GM23338 (cell line): ENCODE measurements around the gene USP16. TPM values are rescaled to one million over a fixed set of nuclear protein-coding genes. Genes with fewer than 3 reads are reported as not detected.

ENCODE experiments used
- ATAC-seq: fragments of 200-7000 bp; cut with Tn5 transposase; 3 replicates; pipeline ENCODE4 v1.9.1; 2020
- DNase-seq: peaks from one replicate; pipeline ENCODE4 v3.0.0-alpha.2; 2015; ENCODE audit warnings: low spot score
- H2AFZ ChIP-seq: fragments of 200-600 bp; sonication (generic); 2 replicates; pipeline ENCODE4 v1.8.0; 2016; ENCODE audit warnings: antibody characterized with exemption, mild to moderate bottlenecking, moderate library complexity
- H3F3A ChIP-seq: fragments of 200-600 bp; sonication (generic); replicated peaks from 2 replicates; pipeline ENCODE4 v1.8.0; 2017; ENCODE audit warnings: antibody characterized with exemption, mixed run types, low read depth
- H3K27ac ChIP-seq: fragments of 200-600 bp; sonication (generic); 2 replicates; pipeline ENCODE4 v1.6.1; 2016; ENCODE audit warnings: low read depth
- H3K27me3 ChIP-seq: fragments of 200-600 bp; sonication (generic); 2 replicates; pipeline ENCODE4 v1.8.0; 2016; ENCODE audit warnings: mild to moderate bottlenecking, mixed run types, moderate library complexity; ENCODE audit not compliant: insufficient read depth
- H3K36me3 ChIP-seq: fragments of 200-600 bp; sonication (generic); 2 replicates; pipeline ENCODE4 v1.8.0; 2016; ENCODE audit warnings: mild to moderate bottlenecking; ENCODE audit not compliant: insufficient read depth
- H3K4me1 ChIP-seq: fragments of 200-600 bp; sonication (generic); 2 replicates; pipeline ENCODE4 v1.8.0; 2016; ENCODE audit warnings: mild to moderate bottlenecking, moderate library complexity; ENCODE audit not compliant: insufficient read depth
- H3K4me2 ChIP-seq: fragments of 200-600 bp; sonication (generic); 2 replicates; pipeline ENCODE4 v1.7.1; 2017; ENCODE audit warnings: mixed run types
- H3K4me3 ChIP-seq: fragments of 200-600 bp; sonication (generic); 2 replicates; pipeline ENCODE4 v1.6.1; 2016; ENCODE audit warnings: mixed run types
- H3K79me2 ChIP-seq: fragments of 200-600 bp; sonication (generic); replicated peaks from 2 replicates; pipeline ENCODE4 v1.8.0; 2017; ENCODE audit warnings: mild to moderate bottlenecking; ENCODE audit not compliant: insufficient read depth
- H3K9me2 ChIP-seq: fragments of 200-600 bp; sonication (generic); 2 replicates; pipeline ENCODE4 v1.8.0; 2017; ENCODE audit not compliant: insufficient read depth
- H4K20me1 ChIP-seq: fragments of 200-600 bp; sonication (generic); replicated peaks from 2 replicates; pipeline ENCODE4 v1.8.0; 2017; ENCODE audit warnings: mild to moderate bottlenecking; ENCODE audit not compliant: insufficient read depth
- H3K27ac Mint-ChIP-seq: 2 replicates; pipeline ENCODE4 v1.8.0; 2020; ENCODE audit warnings: inconsistent platforms, mild to moderate bottlenecking, moderate library complexity, mixed read lengths
- H3K27me3 Mint-ChIP-seq: 3 replicates; pipeline ENCODE4 v1.8.0; 2022; ENCODE audit warnings: low read depth, mild to moderate bottlenecking, moderate library complexity, mixed read lengths, inconsistent platforms; ENCODE audit not compliant: insufficient read depth, poor library complexity
- H3K36me3 Mint-ChIP-seq: 3 replicates; pipeline ENCODE4 v1.8.0; 2021; ENCODE audit warnings: low read depth, mild to moderate bottlenecking, inconsistent platforms, moderate library complexity, mixed read lengths
- H3K4me1 Mint-ChIP-seq: 3 replicates; pipeline ENCODE4 v1.8.0; 2020; ENCODE audit warnings: mild to moderate bottlenecking, inconsistent platforms, mixed read lengths
- H3K4me3 Mint-ChIP-seq: 3 replicates; pipeline ENCODE4 v1.8.0; 2021; ENCODE audit warnings: moderate library complexity, mild to moderate bottlenecking, inconsistent platforms, mixed read lengths
- H3K9me3 Mint-ChIP-seq: 3 replicates; pipeline ENCODE4 v1.8.0; 2020; ENCODE audit warnings: moderate library complexity, mild to moderate bottlenecking, inconsistent platforms, mixed read lengths
- CREB1 ChIP-seq: fragments of 250-450 bp; sonication (Bioruptor Pico); IDR thresholded peaks from 2 replicates; pipeline ENCODE4 v1.5.0; 2020; ENCODE audit warnings: low read depth, mild to moderate bottlenecking, moderate library complexity
- ETS1 ChIP-seq: IDR thresholded peaks from 2 replicates; pipeline ENCODE4 v1.6.1; 2016; ENCODE audit warnings: antibody characterized with exemption
- POLR2AphosphoS5 ChIP-seq: IDR thresholded peaks from 2 replicates; pipeline ENCODE4 v1.6.1; 2016; ENCODE audit warnings: antibody characterized with exemption, low read depth
- STAT1 ChIP-seq: IDR thresholded peaks from one replicate; pipeline ENCODE4 v1.6.1; 2016; ENCODE audit warnings: antibody characterized with exemption; ENCODE audit not compliant: unreplicated experiment
- ZNF114 ChIP-seq: fragments of 250-450 bp; sonication (Bioruptor Pico); IDR thresholded peaks from 2 replicates; pipeline ENCODE4 v1.5.0; 2020; ENCODE audit warnings: mild to moderate bottlenecking, moderate library complexity
- ZNF331 ChIP-seq: fragments of 250-450 bp; sonication (Bioruptor Pico); IDR thresholded peaks from 2 replicates; pipeline ENCODE4 v1.5.0; 2020; ENCODE audit warnings: low read depth, mild to moderate bottlenecking, moderate library complexity
- polyA plus RNA-seq: library from polyadenylated mRNA; unstranded; fragments of >200 nt; fragmentation: Nextera tagmentation; extraction: Ambion mirVana; gene quantifications from 2 replicates; pipeline ENCODE4 v1.2.1, GENCODE V29; 2016
- total RNA-seq: library from RNA; depleted of rRNA; stranded (reverse); fragments of >200 nt; shearing (Covaris generic); gene quantifications from 2 replicates; pipeline ENCODE4 v1.2.3, GENCODE V29; 2014

USP16 gene
- total and polyA plus RNA-seq, 2 experiments from 2014 or later: 19.7 to 70.4 TPM

- Histone ChIP-seq H3K4me3 (peak within 1 kb of the TSS; percentile 96), H3K4me1 (peaks cover 15% of the 10 kb centered on the region), H3K27ac (peak within 1 kb of the TSS; percentile 77), H3K36me3 (peaks cover 13% of the 10 kb centered on the region; the same call in 1 of the 2 replicates), H4K20me1 (peaks cover 34% of the 10 kb centered on the region), H3K4me2 (peak within 1 kb of the TSS; percentile 95), H2AFZ (peak within 1 kb of the TSS; percentile 21; the same call in 1 of the 2 replicates), H3K27me3 (no peaks in the 10 kb centered on the region), H3K9me2 (no peaks in the 10 kb centered on the region), H3F3A (no peaks in the 10 kb centered on the region; the same call in 1 of the 2 replicates), H3K79me2 (peaks cover 50% of the 10 kb centered on the region)
- Mint-ChIP-seq H3K9me3 (no peaks in the 10 kb centered on the region; the same call in 2 of the 3 replicates), H3K4me1 (peaks cover 16% of the 10 kb centered on the region), H3K36me3 (peaks cover 27% of the 10 kb centered on the region), H3K27me3 (peaks cover 15% of the 10 kb centered on the region), H3K27ac (peak within 1 kb of the TSS; percentile 100), H3K4me3 (peak within 1 kb of the TSS; percentile 100)
- DNase-seq: peak; percentile 99
- peak; percentile 90 for ATAC-seq
- TF ChIP-seq POLR2AphosphoS5: peak; percentile 93
- TF ChIP-seq ZNF114: no peak
- TF ChIP-seq STAT1: no peak
- TF ChIP-seq ETS1: peak; percentile 80
- no peak for TF ChIP-seq CREB1 (CRISPR knock-in tag)
These were observed 48.9 kb downstream of the USP16 start, which contains the start of gene CCT8 for GRCh38 chr21:29073222-29074006. Gene CCT8 (minus strand): TSS chr21:29073648. CDS start chr21:29073590, 58 bp downstream.

- H2AFZ ChIP-seq: peak overlapping the region; percentile 21; the same call in 1 of the 2 replicates
These were observed 49.5 kb downstream of the USP16 start for GRCh38 chr21:29074007-29074376.

More at GRCh38 chr21:29074007-29074376, 49.5 kb downstream of the USP16 start:
- Mint-ChIP-seq H3K4me1 (peaks cover 16% of the 10 kb centered on the region), H3K36me3 (peaks cover 21% of the 10 kb centered on the region), H3K27ac (peak overlapping the region; percentile 100), H3K4me3 (peak overlapping the region; percentile 100), H3K9me3 (no peaks in the 10 kb centered on the region; the same call in 2 of the 3 replicates), H3K27me3 (peaks cover 15% of the 10 kb centered on the region)
- H3K27ac ChIP-seq: peak overlapping the region; percentile 69; the same call in 1 of the 2 replicates
- peak overlapping the region; percentile 96 for H3K4me3 ChIP-seq
- H3K79me2 ChIP-seq: peaks cover 44% of the 10 kb centered on the region
- H3K27me3 ChIP-seq: no peaks in the 10 kb centered on the region
- ATAC-seq (peak; percentile 25), DNase-seq (no peak)
- H3K4me2 ChIP-seq: peak overlapping the region; percentile 84
- H3K9me2 ChIP-seq: 0 out of 2 replicates have a peak, but pooled peaks cover 4% of the 10 kb centered on the region
- H3K4me1 ChIP-seq: peaks cover 15% of the 10 kb centered on the region
- peaks cover 8% of the 10 kb centered on the region; the same call in 1 of the 2 replicates for H3K36me3 ChIP-seq
- peaks cover 32% of the 10 kb centered on the region for H4K20me1 ChIP-seq
- H3F3A ChIP-seq: no peaks in the 10 kb centered on the region; the same call in 1 of the 2 replicates
- TF ChIP-seq ETS1 (no peak), ZNF331 (no peak)
